DMS79 (cell line): ENCODE data around the gene GGA1.
"Not testable (repeated sequence)": the region's sequence is repeated elsewhere in the genome, so short reads cannot be mapped to it uniquely, and the experiment has no call there.

Experiments used
- DNase-seq: peaks from one replicate; lab custom pipeline; 2025; lab: John Stamatoyannopoulos, UW

GGA1 gene

DNA sequence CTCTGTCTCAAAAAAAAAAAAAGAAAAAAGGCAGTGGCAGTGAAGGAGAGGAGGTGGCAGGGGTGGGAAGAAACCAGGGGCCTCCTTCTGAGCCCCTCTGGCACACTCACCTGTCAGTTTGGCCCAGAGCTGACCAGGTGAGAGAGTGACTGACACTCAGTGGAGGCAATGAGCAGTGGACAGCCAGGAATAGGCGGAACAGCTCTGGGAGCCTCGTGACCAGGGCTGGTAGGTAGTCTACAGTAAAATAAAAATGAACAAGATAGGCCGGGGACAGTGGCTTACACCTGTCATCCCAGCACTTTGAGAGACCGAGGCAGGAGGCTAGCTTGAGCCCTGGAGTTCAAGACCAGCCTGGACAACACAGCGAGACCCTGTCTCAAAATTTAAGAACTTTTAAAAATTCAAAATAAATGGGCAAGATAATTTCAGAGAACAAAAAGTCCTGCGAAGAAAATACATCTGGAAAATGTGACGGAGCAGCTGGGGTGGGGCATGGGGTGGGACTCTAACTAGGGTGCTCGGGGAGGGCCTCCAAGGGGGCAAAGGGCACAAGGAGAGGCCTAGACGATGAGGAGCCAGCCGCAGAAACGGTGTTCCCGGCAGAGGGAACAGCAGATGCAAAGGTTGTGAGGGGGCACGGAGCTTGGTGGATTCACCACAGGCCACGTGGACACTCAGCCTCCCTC is 46.1 kb downstream of the GGA1 start:
- no peak for DNase-seq

DNA sequence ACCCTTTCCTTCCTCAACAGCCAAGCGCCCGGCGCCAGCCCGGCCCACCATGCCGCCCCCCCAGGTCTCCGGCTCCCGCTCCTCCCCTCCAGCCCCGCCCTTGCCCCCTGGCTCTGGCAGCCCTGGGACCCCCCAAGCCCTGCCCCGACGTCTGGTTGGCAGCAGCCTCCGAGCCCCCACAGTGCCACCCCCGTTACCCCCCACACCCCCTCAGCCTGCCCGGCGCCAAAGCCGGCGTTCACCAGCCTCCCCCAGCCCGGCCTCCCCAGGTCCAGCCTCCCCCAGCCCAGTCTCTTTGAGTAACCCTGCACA is 46.6 kb downstream of the GGA1 start:
- no peak for DNase-seq

DNA sequence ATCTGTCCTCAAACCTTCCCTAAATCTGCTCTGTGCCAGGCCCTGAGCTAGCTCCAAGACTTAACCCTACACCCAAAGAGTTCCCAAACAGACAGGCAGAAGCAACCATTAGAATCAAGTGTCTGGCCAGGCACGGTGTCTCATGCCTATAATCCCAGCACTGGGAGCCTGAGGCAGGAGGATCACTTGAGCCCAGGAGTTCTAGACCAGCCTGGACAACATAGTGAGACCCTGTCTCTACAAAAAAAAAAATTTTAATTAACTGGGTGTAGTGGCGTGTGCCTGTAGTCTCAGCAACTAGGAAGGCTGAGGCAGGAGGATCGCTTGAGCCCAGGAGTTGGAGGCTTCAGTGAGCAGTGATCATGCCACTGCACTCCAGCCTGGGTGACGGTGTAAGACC is 47.9 kb downstream of the GGA1 start:
- not testable (repeated sequence) for DNase-seq

DNA sequence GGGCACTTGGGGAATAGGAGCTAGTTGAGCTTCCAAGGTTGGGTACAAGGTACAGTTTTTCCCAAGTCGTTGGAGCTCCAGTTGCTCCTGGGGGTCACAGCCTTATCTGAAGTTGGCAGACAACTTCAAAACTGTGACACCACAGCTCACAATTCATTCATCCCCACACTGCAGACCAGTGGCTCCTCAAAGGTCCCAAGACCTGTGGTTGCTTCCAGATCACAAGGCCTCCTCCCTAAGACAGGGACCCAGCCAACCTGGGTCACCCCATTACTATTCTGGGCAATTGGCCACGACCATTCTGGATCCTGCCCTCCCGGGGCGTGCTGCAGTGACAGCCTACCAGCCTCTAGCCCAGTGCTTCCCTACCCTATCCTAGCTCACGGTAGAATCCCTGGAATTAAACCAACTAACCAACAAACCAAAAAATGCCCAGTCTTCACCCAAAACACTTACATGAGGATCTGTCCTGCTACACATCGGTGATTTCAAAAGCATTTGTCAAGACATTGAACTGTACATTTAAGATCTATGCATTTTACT is 49.0 kb downstream of the GGA1 start:
- DNase-seq, result no peak

DNA sequence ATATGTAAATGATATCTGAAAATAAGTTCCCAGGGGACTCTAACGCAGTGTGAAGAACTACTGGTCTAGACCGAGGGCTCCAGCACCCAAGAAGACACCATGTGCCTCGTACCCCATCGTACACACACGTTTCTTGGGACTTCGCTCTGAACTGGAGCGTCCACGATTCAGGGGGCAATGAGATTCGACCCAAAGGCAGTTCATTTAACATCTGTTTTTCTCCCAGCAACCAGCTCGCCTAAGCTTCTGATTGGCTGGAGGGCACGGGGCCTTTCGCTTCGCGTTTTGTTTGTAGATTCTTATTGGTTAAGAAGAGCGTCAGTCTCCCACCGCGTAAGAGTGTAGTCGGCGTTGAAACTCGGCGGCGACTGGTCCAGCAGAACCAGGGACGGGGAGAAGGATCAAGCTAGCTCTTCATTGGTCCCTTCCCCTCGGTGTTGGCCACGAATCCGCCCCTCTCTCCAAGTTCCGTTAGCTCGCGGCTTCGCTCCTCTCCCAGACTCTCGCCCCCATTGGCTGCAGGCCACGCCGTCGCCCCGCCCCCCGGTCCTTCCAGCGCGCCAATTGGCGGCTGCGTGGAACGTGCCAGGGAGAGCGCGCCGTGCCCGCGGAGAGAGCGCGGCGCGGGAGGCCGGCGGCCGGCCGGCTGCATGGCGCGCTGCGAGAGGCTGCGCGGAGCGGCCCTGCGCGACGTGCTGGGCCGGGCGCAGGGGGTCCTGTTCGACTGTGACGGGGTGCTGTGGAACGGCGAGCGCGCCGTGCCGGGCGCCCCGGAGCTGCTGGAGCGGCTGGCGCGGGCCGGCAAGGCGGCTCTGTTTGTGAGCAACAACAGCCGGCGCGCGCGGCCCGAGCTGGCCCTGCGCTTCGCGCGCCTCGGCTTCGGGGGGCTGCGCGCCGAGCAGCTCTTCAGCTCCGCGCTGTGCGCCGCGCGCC is 49.8 kb downstream of the GGA1 start, which contains the start of gene PDXP:
PDXP (plus strand) TSS at position 591 of the 933 bp plus-strand sequence; CDS start at position 651, 60 bp downstream.
- peak; percentile 91 for DNase-seq

DNA sequence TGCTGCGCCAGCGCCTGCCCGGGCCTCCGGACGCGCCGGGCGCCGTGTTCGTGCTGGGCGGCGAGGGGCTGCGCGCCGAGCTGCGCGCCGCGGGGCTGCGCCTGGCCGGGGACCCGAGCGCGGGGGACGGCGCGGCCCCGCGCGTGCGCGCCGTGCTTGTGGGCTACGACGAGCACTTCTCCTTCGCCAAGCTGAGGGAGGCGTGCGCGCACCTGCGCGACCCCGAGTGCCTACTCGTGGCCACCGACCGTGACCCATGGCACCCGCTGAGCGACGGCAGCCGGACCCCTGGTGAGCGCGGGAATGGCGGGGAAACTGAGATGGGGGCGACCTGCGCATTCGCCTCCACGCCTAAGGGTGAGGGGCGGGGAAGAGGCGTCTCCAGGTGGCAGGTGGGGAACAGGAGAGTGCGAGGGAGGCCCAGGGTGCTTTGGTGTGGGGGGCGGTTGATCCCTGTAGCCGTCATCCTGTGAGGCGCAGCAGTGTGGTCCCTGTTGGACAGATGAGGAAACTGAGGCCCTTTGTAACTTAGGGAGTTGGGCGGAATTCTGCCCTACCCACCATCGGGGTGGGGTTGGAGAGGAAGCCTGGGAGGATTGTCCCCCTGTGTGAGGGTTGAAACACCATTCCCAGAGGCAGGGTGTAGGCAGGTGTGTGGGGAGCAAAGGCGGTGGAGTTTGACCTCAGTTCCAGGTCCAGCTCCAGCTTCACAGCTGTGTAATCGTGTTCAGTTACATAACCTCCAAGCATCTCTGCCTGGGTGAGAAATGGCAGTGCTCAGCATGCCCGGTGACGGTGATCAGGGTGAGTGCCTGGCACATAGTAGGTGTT is 50.6 kb downstream of the GGA1 start:
- no peak for DNase-seq

DNA sequence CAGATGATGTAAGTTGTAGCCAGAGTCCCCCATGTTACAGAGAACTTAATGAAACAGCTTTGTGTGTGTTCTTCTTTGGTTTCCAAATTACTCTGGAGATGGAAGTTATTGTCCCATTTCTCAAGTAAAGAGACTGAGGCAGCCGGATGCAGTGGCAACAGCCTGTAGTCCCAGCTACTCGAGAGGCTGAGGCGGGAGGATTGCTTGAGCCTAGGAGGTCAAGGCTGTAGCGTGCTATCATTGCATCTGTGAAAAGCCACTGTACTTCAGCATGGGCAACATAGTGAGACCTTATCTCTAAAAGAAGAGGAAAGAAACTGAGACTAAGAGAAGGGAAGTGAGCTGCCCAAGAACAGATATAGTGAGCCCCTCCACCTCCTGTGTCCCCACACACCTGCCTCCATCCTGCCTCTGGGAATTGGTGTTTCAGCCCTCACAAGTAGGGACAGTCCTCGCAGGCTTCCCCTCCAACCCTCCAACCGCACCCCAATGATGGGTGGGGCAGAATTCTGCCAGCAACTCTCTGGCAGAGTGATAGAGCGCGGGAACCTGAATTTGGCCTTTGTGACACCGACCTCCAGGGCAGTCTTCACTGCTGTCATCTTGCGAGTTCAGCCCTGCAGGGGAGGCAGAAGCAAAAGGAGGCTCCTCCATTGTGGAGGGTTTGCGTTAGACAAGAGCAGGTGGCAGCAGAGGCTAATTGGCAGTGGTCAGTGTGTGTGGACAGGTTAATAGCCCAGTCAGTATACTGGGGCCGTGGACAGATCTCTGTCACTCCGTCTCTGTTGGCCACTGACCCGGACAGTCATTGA is 51.5 kb downstream of the GGA1 start:
- no peak for DNase-seq

DNA sequence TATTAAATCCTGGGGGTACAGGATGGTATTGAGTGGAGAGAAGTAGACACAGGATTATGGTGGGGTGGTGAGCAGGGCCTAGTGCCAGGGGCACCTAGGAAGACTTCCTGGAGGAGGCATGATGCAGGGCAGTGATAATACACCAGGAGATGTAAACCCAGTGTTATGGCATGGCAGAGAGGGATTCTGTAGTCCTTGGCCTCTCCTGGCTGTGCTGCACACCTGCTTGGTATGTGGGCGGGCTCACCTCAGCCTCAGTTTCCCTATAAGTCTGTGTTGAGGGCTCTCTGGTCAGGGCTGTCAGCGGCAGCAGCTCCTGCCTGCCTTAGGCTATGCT is 52.0 kb downstream of the GGA1 start:
- no peak for DNase-seq

DNA sequence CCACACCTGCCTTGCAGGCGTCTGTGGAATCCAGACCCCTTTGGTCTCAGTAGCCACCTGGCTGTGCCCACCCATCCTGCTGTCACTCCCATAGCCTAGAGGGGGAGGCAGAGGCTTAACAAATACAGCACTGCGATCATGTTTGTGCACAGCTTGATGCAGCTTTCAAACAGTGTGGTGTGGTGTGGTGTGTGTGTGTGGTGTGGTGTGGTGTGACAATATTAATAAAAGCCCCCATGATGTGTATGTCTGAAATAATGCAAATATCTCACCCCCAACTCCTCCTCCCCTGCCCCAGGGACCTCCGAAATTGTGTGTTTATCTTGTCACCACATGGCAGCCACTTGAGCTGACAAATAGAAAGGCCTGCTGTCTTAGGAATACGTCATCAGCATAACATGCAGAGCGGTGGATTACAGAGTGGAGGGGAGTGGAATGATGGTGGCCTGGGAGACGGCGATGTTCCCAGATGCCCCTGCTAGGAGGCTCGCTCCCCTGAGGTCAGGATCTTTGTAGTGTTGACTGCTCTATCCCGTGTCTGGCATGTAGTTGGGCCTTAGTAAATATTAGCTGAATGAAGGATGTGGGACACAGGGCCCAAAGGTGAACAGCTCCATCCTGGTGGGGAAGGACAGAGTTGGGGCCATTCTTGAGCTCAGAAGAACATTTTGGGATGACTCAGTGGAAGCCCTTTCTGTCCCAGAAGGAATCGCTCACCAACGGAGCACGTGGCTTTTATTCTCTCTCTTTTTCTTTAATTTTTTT is 52.7 kb downstream of the GGA1 start:
- peak; percentile 32 for DNase-seq

DNA sequence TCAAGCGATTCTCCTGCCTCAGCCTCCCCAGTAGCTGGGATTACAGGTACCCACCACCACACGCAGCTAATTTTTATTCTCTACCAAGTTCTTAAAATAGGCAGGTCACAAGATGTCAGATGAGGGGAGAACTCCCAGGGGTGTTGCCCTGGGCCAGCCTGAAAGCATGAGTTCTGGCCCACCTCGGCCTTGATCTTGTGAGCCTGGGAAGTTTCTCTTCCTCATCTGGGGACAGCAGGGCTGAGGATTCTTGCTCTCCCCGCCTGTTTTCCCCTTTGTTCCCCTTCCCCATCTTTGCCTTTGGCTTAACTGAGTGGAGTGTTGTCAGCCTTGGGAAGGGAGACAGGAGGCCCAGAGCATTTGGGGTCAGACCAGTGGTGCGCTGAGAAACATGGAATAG is 53.4 kb downstream of the GGA1 start:
- DNase-seq, result no peak

DNA sequence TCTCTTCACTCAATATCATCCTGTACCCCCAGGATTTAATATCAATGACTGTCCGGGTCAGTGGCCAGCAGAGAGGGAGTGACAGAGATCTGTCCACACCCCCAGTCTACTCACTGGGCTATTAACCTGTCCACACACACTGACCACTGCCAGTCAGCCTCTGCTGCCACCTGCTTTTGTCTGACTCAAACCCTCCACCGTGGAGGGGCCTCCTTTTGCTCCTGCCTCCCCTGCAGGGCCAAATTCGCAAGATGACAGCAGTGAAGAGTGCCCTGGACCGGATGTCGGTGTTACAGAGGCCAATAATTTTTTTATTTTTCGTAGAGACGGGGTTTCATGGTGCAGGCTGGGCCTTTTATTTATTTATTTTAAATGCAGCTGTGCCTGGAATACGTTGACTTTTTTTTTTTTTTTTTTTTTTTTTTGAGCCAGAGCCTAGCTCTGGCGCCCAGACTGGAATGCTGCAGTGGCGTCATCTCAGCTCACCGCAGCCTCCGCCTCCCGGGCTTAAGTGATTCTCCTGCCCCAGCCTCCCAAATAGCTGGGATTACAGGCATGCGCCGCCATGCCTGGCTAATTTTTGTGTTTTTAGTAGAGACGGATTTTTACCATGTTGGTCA is 55.0 kb downstream of the GGA1 start:
- no peak for DNase-seq

DNA sequence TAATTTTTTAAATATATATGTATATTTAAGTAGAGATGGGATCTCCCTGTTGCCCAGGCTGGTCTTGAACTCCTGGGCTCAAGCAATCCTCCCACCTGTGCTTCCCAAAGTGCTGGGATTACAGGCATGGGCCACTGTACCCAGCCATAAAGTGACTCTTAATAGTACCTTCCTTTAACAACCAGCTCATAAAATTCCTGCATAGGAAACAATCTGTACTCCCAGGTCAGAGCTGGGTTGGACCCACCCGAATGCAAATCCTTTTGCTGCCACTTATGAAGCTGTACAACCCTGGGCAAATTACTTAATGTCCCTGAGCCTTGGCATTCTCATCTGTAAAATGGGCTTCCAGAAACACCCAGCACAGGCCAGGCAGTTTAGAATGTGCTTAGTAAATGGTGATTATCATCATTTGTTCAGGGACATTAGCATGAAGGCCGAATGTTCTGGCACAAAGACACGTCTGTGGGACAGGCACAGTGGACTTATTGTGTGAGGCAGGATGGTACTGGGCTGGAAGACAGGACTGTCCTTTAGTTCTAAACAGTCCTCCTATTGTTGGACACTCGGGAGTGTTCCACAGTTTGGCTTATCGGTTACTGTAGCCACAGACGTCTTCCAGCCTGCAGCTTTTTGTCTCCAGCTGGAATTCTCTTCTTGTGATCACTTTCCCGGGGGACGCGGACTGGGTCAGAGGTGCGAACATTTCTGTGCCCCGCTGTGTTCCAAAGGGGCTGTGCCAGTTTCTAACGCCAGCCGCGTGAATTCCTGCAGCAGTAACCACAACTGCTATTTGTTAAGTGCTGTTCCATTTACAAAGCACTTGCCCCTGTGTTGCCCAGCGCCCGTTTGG is 55.8 kb downstream of the GGA1 start:
- no peak for DNase-seq

DNA sequence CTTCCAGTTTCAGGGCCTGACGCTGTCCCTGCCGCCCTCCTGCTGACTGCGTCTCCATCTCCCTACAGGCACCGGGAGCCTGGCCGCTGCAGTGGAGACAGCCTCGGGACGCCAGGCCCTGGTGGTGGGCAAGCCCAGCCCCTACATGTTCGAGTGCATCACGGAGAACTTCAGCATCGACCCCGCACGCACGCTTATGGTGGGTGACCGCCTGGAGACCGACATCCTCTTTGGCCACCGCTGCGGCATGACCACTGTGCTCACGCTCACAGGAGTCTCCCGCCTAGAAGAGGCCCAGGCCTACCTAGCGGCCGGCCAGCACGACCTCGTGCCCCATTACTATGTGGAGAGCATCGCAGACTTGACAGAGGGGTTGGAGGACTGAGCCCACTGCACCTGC is 56.9 kb downstream of the GGA1 start:
- no peak for DNase-seq

DNA sequence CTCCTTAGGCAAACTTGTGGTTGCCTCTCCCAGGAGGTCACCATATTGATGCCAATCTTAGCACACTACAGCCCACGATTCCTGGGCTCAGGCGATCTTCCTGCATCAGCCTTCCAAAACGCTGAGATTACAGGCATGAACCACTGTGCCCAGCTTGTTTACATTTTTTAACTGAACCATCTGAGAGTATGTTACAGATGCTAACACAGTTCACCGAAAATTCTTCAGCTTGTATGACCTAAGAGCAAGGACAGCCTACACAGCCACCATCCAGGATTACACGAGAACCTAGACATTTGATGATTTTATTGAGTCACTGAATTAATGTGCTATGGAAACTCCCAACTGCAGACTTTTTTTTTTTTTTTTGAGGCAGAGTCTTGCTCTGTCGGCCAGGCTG is 61.0 kb downstream of the GGA1 start:
- no peak for DNase-seq

DNA sequence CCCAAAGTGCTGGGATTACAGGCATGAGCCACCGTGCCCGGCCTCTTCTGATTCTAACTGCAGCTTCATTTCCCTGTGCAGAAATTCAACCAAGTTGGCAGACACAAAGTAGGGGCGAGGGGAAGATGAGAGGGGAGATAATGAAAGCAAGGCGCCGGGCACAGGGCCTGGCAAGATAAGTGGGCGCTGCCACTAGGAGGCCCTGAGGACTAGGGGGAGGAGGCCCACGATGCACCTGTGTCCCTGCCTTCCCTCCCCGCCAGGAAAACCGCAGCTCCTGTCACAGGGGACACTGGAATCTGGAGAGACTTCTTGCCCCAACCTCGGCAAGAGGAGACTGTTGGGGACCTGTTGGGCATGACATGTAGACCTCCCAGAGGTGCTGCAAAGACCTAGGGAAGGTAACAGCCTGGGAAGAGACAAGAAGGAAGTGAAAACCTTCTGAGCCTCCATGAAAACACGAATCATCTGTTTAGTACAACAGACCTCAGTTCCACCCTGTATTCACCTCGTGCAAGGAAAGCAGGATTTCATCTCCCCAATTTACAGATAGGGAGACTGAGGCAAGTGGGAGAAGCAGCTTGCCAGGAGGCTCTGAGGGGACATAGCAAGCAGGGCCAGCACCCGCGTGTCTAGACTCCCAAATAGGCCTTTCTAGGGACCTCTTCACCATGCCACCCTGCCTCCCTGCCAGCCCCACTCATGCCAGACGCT is 63.7 kb downstream of the GGA1 start:
- no peak for DNase-seq

DNA sequence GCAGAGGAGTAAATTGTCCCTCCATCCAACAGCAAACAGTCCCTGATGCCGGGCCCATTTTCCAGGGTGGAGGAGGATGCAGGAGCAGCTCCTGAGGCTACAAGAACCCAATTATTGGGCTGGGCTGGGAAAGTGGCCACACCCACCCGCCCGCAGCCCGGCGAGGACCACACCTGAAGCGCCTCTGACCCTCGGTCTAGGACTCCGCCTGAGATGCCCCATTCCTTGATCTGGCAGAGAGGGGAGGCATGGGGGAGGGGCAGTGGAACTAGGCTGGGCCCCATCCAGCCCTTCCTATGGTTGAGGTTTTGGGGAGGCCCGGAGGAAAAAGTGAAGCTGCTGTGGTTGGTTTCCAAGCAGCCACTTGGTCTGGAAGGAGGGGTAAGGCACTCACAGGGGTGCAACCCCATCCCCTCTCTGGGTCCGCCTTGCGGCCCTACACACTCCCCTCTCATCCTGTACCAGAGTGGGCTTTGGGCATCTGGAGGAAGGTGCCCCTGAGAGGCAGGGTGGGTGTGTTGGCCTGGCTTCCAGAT is 64.4 kb downstream of the GGA1 start:
- DNase-seq, result no peak

DNA sequence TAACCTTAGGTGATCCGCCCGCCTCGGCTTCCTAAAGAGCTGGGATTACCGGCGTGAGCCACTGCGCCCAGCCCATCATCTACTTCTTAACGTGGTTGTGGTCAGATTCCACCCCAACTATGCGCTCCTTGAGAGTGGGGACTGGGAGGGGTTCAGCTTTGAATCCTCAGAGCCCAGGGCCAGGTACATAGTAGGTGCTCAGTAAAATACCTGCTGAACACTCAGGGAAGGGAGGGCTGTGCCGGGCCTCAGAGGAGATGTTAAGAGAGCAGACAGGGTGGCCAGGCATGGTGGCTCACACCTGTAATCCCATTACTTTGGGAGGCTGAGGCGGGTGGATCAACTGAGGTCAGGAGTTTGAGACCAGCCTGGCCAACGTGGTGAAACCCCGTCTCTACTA is 65.6 kb downstream of the GGA1 start:
- DNase-seq, result no peak
